Endothelial cell of hepatic sinusoid (primary cell): ENCODE data around the gene SH3PXD2A.

ENCODE experiments used
- in situ Hi-C: cut with HindIII; loops from 2 replicates; pipeline ENCODE4 v1.10.0; 2017; ENCODE audit warnings: low sequenced_read_pairs

SH3PXD2A gene

DNA sequence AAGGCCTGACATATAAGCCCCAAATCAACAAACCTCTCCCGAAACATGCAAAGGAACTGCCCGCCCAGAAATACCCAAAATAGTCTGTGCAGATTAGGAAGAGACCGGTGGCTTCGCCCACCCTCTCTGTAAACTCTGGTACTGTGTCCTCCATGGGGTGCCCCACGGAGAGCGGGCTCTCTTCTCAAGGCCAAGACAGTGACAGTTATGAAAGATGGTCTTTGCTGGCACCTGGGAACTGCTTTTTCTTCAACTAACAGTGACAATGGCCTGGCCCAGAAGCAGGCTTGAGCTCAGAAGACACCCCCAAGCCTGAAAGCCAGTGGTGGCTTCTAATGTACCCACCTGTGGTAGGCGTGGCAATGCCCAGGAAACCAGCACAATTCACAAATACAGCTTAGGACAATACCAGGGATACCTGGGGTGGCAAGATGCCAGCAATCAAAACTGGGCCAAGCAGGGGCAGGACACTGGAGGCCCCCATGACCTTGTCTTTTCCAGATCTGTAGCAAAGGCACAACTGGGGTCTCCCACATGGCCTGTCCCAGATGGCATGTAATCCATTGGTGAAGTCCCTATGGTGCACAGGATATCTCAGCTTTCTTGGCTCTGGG is 254.3 kb downstream of the SH3PXD2A start:
- in situ Hi-C loops = no loop called here

DNA sequence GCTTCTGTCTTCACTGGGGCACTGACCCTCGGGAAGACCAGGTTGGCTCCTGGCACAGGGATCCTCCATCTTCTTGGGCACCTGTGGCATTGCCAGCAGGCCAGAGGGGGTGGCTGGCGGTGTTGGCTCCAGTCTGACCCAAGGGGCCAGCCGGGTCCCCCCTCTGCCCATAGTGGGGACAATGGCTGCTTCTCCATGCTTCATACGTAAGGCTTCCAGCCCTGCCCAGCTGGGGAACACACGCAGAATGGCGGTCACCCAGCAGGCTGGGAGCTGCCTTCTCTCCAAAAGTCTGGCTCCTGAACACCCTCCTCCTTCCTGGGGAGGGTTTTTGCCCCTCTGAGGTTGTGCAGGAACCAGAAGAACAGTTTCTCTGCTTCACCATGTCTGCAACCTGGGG is 255.1 kb downstream of the SH3PXD2A start:
- in situ Hi-C loops = no loop called here

DNA sequence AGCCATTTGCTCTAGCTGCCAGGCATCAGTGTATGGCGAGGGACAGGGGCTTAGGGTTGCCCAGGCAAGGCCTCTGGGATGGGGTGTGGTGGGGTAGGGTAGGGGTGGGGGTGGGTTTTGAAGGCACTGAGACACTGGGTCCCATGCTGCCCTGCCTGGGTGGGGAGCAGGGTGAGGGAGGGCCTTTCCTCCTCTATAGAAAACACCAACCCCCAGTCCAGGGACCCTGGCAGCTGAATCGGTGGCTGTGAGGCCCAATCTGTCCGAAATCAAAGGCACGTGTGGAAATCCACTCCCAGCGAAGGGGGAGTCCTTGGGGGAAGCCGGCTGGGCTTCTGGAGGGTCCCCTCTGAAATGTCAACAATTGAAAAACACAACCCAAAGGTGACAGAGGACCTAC is 255.5 kb downstream of the SH3PXD2A start:
- in situ Hi-C loops = no loop called here

DNA sequence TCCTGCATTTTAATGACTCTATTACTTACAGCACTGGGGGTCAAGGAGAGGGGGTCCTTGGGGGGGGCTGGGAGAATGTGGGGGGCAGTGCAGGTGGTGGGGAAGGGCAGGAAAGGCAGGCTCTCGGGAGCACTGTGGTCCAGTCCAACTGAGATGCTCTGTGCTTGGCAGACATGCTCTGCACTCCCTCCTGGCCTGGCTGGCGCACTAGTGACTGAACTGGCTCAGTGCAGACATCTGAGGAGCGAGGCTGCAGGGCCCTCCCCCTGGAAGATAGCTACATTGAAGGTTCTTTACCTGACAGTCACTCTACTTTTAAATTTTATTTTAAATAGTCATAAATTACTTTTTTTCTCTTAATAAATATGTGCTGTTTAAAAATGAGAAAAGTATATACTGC is 256.2 kb downstream of the SH3PXD2A start:
- in situ Hi-C loops = no loop called here

DNA sequence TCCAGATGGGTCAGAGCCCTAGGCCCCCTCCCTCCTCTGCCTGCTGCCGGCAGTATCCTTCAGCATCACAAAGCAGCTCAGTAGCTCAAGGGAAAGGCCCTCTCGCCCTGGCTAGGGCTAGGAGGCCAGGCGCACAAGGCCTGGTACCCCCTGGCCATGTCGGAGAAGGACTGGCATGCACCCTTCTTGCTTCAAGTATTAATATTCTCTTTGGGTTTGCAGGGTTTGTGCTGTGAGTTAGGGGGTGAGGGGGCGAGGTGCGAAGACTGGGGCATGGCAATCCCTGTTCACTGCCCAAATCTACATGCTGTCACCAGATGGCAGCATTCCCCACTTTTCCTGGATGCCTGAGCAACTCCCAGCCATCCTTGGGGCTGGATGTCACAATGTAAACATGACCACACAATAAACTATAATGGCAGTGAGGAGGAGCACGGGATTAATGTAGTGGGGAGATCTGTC is 256.7 kb downstream of the SH3PXD2A start:
- in situ Hi-C loops = no loop called here

DNA sequence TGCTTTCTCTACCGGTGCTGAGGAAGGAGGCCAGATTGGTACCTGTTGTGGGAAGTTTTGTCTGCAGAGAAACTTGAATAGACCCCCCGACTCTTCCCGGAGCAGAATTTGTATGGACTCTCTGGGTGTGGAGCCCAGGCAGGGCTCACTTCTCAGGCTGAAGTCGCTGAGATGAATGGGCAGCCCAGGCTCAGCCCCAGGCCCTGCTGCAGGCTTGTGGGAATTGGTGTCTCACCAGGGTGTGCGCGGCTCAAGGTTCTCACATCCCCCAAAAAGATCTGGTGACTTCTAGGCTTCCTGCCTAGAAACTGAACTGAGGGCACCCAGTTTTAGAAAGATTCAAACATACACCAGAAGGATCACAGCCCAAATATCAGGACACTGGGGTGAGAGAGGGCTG is 258.4 kb downstream of the SH3PXD2A start:
- in situ Hi-C loops = no loop called here

DNA sequence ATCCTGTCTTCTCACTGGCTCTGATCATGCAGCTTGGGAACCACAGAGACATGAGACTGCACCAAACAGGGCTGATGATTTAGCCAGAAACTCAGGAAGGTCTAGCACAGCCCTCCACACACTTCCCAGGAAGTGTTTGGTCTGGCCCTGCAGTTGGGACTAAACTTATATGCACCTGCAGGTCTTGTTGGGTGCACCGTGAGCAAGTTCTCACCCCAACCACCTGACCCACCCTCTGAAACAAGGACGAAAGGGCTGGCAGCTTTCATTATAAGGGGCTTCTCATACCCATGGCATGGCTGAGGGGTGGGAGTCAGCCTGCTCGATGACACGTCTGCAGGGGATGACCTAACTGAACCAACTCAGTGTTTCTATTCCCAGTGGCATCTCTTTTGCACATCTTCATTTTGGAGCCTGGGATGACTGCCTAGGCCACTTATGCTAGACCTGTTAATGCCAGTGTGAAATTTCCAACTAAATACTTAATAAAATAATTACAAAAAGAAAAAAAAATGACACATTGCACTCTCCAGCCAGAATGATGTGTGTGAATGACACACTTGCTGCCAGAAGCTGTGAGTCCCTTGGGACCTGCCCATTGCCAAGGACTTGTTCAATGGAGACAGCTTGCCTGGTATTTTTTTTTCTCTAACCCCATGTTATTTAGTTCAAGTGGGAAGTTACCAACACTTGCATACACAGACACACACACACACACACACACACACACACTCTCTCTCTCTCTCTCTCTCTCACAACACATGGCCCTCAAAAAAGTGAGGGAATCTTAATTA is 259.2 kb downstream of the SH3PXD2A start:
- in situ Hi-C loops = no loop called here

DNA sequence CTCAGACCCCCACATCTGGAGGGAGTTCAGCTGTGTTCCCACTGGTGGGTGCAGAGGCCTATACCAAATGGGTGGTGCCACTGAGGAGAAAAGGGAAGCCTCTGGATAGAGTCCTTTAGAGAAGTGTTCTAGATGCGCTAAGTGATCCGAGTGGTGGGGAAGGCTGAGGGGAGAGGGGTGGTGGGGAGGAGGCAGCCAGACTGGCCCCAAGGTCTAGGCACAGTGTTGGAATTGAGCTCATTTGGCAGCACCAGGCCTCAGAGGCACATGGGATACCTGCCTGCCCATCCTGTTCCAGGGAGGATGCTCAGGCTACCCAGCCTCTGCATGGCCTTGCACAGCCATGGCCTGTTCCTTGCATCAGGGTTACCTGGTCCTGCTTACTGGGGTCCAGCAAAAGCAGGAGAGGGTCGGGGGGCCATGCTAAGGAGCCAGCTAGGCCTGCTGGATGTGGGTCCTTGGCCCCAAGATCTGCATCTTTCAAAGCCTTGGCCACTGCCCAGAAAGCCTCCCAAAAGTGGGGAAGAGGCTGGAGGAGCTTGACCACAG is 262.3 kb downstream of the SH3PXD2A start:
- in situ Hi-C loops = no loop called here

DNA sequence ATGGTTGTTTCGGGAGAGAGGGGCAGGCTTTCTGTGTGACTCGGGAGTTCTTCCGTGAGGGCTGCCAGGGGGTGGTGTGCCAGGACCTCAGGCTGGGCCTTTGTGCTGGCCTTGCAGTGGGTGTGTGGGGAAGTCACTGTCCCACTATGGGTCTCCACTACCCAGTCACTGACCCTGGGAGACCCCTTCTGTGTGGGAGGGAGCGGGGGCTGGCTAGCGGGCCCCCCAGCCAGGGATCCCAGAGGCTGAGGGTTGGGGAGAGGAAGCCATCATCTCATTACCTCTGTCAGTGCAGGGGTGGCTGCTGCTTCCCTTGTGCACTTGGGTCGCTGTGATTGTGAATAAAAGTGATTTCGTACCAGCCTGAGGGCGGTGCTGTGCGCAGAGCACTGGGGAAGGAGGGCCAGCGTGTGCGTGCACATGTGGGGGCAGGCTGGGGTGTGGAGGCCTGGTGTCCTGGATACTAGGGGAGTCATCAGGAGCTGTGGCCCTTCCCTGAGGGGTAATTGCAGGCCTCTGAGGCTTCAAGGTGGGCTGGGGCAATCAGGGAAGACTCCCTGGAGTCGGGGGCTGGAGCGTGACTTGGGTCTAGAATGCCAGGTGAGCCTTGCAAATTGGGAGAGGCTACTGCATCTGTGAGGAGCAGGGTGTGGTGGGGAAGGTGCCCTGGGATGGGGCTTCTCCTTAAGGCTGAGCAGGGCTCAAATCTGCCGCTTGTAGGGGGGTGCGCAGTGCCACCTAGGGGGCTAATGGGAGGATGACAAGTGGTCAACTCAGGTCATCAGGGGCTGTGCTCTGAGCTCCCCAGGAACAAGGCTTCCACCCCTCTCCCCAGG is 263.0 kb downstream of the SH3PXD2A start:
- in situ Hi-C loops = no loop called here

DNA sequence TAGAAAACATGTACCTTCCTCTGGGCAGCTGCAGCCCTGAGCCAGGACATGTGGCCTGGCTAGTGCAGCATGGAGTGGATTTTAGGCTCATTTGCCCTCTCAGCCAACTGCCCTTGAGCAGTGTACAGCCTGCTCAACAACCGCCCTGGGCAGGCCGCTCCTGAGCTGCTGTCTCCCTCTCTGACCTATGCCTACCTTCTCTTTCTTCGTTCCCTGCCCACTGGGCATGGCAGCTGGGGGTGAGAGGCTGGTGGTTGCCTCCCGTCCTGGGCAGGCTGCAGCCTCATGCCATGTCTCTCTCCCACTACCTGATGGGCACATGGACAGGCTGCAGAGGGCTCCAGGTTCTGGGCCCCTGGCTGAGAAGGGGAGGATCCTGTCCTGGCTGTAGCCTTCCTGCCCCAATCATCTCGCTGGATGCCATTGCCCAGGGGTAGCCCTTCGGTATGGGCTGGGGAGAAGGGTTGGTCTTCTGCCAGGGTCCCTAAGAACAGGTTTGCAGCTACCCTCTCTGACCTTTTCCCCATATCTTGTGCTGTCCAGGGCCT is 264.6 kb downstream of the SH3PXD2A start:
- in situ Hi-C loops = no loop called here

DNA sequence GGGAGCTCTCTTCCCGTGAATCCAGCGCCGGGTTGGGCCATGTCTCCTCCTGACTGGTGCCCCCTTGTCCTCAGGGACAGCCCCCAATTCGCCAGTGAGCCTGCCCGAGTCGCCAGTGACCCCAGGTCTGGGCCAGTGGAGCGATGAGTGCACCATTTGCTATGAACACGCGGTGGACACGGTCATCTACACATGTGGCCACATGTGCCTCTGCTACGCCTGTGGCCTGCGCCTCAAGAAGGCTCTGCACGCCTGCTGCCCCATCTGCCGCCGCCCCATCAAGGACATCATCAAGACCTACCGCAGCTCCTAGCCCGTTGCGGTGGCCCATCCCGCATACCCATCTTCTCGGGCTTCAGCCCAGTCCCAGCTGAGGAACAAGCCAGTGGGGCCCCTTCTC is 265.3 kb downstream of the SH3PXD2A start:
- in situ Hi-C loops = no loop called here

DNA sequence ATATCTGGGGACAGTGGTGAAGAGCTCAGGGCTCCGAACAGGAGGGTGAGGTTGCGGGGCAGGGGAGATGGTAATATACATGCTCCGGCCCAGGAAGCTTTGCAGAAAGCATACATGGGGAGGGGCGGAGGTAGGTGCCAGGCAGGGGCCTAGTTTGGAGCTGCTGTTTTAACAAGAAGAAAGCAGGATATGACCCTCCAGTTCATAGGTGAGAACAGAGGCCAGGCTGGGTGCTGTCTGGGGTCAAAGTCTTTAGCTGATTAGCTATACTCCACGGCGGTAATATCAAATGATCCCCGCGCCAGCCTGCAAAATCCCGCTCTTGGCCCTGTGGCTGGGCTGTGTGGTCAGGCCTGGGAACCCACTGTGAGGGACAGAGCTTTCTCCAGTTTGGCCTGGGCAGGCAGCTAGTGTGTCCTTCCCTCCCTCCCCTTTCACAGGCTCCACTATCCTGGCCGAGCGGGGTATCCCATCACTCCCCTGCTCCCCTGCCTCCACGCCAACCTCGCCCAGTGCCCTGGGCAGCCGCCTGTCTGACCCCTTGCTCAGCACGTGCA is 266.2 kb downstream of the SH3PXD2A start:
- in situ Hi-C loops = loop anchor here (10.0 kb wide), 1 partner anchor 96 kb away; no protein-coding TSS in a partner anchor

DNA sequence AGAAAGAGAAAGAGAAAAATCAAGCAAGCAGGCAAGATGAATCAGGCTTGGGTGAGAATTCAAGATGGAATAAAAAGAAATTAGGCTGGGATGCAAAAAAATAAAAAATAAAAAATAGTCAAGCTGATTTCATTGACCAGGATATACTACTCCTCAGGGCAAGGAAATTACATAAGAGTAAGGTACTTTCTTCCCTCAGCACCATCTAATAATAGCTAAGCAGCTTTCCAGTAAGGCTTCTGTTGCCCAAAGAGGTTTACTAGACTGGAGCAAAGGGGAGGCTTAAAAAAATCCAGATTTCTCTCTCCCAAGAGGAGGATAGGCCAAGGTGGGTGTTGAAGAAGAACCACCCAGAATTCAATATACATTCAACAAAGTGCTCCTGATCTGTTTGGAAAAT is 268.3 kb downstream of the SH3PXD2A start:
- in situ Hi-C loops = loop anchor here (10.0 kb wide), 1 partner anchor 98 kb away; no protein-coding TSS in a partner anchor

DNA sequence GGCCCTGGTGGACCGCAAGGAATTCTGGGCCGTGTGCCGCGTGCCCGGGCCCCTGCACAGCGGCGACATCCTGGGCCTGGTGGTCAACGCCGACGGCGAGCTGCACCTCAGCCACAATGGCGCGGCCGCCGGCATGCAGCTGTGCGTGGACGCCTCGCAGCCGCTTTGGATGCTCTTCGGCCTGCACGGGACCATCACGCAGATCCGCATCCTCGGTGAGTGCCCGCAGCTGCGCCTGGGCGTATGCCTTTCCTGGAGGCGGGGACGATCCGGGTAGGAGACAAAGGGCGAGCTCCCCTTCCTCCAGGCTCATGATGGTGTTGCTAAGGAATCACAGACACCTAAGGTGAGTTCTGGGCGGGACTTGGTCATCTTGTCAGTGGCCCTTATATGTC is 270.4 kb downstream of the SH3PXD2A start:
- in situ Hi-C loops = loop anchor here (10.0 kb wide), 1 partner anchor 100 kb away; no protein-coding TSS in a partner anchor

DNA sequence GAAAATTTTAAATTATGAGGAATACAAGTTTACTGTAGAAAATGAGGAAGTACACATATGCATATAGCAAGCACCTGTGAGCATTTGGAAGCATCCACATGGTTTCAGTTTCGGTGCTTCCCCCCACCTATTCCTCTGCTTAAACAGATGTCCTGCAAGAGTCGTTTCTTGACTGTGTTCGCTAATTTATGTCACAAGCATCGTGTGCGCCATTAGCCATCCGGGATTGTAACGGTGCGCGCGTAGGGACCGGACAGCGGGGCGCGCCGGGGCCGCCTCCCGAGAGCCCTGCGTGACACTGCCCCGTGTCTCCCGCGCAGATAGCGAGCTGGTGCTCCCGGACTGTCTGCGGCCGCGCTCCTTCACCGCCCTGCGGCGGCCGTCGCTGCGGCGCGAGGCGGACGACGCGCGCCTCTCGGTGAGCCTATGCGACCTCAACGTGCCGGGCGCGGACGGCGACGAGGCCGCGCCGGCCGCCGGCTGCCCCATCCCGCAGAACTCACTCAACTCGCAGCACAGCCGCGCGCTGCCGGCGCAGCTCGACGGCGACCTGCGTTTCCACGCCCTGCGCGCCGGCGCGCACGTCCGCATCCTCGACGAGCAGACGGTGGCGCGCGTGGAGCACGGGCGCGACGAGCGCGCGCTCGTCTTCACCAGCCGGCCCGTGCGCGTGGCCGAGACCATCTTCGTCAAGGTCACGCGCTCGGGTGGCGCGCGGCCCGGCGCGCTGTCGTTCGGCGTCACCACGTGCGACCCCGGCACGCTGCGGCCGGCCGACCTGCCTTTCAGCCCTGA is 271.0 kb downstream of the SH3PXD2A start:
- in situ Hi-C loops = loop anchor here (10.0 kb wide), 1 partner anchor 100 kb away; no protein-coding TSS in a partner anchor

DNA sequence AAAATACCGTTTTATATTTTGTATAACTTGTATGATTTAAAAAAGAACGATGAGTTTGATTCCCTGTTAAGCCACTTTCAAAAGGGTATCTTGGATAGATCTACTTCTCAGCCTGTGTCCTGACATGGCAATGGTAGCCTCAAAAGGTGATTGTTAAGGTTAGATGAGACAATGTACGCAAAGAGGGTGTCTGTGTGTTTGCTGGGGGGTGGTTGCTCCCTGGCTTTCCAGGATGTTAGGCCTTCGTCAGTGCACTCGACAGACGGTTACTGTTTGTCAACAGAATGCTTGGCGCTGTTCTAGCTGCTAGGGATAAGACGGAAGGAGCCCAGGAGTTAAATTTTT is 271.5 kb downstream of the SH3PXD2A start:
- in situ Hi-C loops = loop anchor here (10.0 kb wide), 1 partner anchor 101 kb away; no protein-coding TSS in a partner anchor

DNA sequence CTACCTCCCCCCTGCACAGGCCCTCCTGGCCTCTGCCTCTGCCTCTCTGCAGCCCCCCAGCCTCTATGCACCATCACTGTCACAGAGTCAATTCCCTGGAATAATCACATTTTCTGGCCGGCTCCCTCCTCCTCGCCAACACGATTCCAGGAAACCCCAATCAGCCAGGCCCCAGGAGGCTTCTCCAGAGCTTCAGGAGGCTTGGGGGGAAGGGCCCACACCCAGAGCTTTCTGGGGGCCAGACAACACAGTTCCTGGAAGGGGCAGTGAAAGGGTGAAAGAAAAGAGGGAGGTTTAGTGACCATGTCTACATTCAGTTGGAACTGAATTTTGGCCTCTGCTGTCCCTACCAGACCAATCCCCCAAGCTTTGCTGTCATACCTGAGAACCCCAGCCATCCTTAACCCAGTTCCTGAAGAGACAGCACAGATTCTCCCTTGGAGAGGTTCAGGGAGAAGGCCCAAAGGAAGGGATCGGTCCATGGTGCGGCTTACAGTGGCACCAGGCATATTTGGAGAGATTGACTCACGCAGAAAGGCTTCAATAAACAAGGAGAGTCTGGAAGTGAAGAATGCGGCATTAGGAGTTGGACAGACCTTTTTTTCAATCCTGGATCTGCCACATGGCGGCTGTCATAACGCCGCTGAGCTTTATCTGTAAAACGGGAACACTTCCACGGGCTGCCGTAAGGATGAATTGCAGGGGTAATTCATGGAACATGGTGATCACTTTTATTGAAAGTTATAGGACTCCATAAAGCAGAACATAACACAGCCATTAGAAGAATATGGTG is 272.8 kb downstream of the SH3PXD2A start:
- in situ Hi-C loops = loop anchor here (10.0 kb wide), 1 partner anchor 102 kb away; no protein-coding TSS in a partner anchor

DNA sequence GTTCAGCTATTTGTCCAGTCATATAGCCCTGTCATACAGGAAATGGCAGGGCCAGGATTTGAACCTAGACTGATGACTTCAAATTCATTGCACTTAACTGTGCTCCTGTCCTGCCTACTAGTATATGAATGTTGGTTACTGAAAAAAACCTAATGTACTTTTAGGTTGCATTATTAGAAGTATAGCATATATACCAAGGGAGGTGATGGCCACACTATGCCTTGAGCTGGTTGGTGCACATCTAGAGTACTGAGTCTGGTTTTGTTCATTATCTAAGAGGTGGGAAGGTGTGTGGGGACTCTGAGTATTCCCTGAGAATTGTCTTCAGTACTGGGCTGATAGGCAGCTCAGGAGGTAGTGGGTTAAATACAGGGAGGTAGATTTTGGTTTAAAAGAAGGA is 273.9 kb downstream of the SH3PXD2A start:
- in situ Hi-C loops = loop anchor here (10.0 kb wide), 1 partner anchor 103 kb away; no protein-coding TSS in a partner anchor

DNA sequence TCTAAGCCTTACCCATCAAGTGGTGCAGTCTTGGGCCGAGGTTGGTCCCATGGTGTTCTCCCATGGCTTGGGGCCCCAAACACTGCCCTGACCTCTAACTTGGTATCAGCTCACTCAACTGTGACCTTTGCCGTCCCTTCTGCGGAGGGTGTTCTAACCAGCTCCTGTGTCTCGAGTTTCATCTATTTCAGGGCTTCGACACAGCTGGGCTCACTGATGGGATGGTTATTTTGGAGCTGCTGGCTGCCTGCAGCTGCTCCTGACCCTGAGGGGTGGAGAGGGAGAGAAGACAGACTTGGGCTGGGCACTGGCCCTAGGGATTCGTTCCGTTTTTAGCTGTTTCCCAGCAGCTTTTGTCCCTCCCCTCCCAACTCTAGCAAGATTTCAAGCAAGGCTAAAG is 274.9 kb downstream of the SH3PXD2A start:
- in situ Hi-C loops = loop anchor here (10.0 kb wide), 1 partner anchor 104 kb away; no protein-coding TSS in a partner anchor
